HFFc6 (cell line): Measurements from ENCODE around the gene TRMT5. TPM values are rescaled to one million over a fixed set of nuclear protein-coding genes. Genes with fewer than 3 reads are reported as not detected.

Experiments
- DNase-seq: peaks from one replicate; pipeline ENCODE4 v3.0.0-alpha.2; 2018
- H3K27ac Mint-ChIP-seq: 2 replicates; pipeline ENCODE4 v1.8.0; 2020; ENCODE audit warnings: mild to moderate bottlenecking, mixed read lengths
- H3K27me3 Mint-ChIP-seq: 2 replicates; pipeline ENCODE4 v1.8.0; 2021; ENCODE audit warnings: mild to moderate bottlenecking, moderate library complexity, mixed read lengths; ENCODE audit not compliant: insufficient read depth
- H3K36me3 Mint-ChIP-seq: 2 replicates; pipeline ENCODE4 v1.8.0; 2021; ENCODE audit warnings: low read depth, mixed read lengths
- H3K4me1 Mint-ChIP-seq: 2 replicates; pipeline ENCODE4 v1.8.0; 2020; ENCODE audit warnings: low read depth, mixed read lengths
- H3K4me3 Mint-ChIP-seq: 2 replicates; pipeline ENCODE4 v1.8.0; 2020; ENCODE audit warnings: mild to moderate bottlenecking, moderate library complexity, mixed read lengths
- H3K9me3 Mint-ChIP-seq: 2 replicates; pipeline ENCODE4 v1.8.0; 2020; ENCODE audit warnings: mild to moderate bottlenecking, mixed read lengths
- total RNA-seq, 6 experiments: library from RNA; stranded (reverse); fragmentation: NEBNext Ultra II Directional; extraction: Animal tissue kit (Norgen Biotek cat#: 25700); gene quantifications; 2 replicates in 1 of 6; 3 replicates in 5 of 6; pipeline ENCODE4 v1.2.3, GENCODE V29; 2021
- TF ChIP-seq, protein P1 (sequence below): fragments of 200-600 bp; sonication (generic); IDR thresholded peaks from 2 replicates; pipeline ENCODE4 v1.5.0; 2021; ENCODE audit warnings: antibody characterized with exemption, mild to moderate bottlenecking

Gene TRMT5
- total RNA-seq, 6 experiments from 2014 or later = 12.5 to 17.4 (median 15.3) TPM

- no peaks in the 10 kb centered on the region for H3K9me3 Mint-ChIP-seq
- no peak overlapping the region for H3K4me3 Mint-ChIP-seq
- no peak for DNase-seq
- H3K4me1 Mint-ChIP-seq = peaks cover 4% of the 10 kb centered on the region; the same call in 1 of the 2 replicates
- peaks cover 24% of the 10 kb centered on the region for H3K36me3 Mint-ChIP-seq
- TF ChIP-seq, protein P1, sequence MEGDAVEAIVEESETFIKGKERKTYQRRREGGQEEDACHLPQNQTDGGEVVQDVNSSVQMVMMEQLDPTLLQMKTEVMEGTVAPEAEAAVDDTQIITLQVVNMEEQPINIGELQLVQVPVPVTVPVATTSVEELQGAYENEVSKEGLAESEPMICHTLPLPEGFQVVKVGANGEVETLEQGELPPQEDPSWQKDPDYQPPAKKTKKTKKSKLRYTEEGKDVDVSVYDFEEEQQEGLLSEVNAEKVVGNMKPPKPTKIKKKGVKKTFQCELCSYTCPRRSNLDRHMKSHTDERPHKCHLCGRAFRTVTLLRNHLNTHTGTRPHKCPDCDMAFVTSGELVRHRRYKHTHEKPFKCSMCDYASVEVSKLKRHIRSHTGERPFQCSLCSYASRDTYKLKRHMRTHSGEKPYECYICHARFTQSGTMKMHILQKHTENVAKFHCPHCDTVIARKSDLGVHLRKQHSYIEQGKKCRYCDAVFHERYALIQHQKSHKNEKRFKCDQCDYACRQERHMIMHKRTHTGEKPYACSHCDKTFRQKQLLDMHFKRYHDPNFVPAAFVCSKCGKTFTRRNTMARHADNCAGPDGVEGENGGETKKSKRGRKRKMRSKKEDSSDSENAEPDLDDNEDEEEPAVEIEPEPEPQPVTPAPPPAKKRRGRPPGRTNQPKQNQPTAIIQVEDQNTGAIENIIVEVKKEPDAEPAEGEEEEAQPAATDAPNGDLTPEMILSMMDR = no peak
- H3K27me3 Mint-ChIP-seq = no peaks in the 10 kb centered on the region
- no peak overlapping the region for H3K27ac Mint-ChIP-seq
Observed at GRCh38 chr14:60972295-60972694, 8.6 kb downstream of the TRMT5 start.

GRCh38 chr14:60971271-60971670 lies 9.6 kb downstream of the TRMT5 start:
- H3K36me3 Mint-ChIP-seq = peaks cover 20% of the 10 kb centered on the region; the same call in 1 of the 2 replicates
- peaks cover 4% of the 10 kb centered on the region; the same call in 1 of the 2 replicates for H3K4me1 Mint-ChIP-seq
- no peaks in the 10 kb centered on the region for H3K9me3 Mint-ChIP-seq
- TF ChIP-seq, protein P1 = no peak
- no peaks in the 10 kb centered on the region for H3K27me3 Mint-ChIP-seq
- no peak for DNase-seq
- H3K27ac Mint-ChIP-seq = no peak overlapping the region
- H3K4me3 Mint-ChIP-seq = no peak overlapping the region

DNA sequence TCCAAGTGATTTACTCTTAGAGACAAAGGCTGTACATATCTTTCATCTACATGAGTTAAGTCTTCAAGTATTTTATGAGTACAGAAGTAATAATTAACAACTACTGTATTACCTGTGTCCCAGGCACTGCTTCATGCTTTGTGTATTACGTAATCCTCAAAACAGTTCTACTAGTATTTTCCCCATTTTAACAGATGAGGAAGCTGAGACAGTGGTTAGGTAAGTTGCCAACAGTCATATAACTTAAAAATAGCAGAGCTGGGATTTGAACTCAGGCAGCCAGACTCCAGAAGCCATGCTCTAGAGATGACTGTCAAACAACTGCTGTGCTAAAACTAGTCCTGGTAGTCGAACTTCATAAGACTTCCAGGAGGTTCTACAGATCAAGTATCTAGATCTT lies 10.7 kb downstream of the TRMT5 start:
- Mint-ChIP-seq H3K4me1 (peaks cover 11% of the 10 kb centered on the region), H3K9me3 (no peaks in the 10 kb centered on the region), H3K27me3 (no peaks in the 10 kb centered on the region), H3K27ac (no peak overlapping the region), H3K4me3 (no peak overlapping the region), H3K36me3 (peaks cover 17% of the 10 kb centered on the region; the same call in 1 of the 2 replicates)
- DNase-seq = no peak
- TF ChIP-seq, protein P1 = no peak

GRCh38 chr14:60968671-60969070 lies 12.2 kb downstream of the TRMT5 start:
- TF ChIP-seq, protein P1 = no peak
- Mint-ChIP-seq H3K27ac (no peak overlapping the region), H3K27me3 (no peaks in the 10 kb centered on the region), H3K4me3 (no peak overlapping the region), H3K36me3 (peaks cover 13% of the 10 kb centered on the region; the same call in 1 of the 2 replicates), H3K9me3 (no peaks in the 10 kb centered on the region), H3K4me1 (peaks cover 14% of the 10 kb centered on the region)
- DNase-seq = no peak

DNA sequence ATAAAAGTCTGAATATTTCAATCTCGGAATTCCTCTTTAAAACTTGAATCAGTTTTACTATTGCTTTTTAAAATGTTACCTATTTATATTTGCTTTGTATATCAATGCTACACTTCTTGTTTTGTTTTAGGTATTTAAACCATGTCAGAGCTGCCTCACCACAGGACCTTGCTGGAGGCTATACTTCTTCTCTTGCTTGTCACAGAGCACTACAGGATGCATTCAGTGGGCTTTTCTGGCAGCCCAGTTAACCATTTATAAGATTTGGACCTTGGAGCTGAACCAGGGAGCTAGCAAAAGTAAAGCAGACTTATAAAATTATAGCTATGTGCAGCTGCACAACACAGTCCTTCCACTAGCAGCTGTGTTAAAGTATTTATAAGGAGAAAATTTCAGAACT lies 12.8 kb downstream of the TRMT5 start:
- Mint-ChIP-seq H3K9me3 (no peaks in the 10 kb centered on the region), H3K36me3 (peaks cover 10% of the 10 kb centered on the region; the same call in 1 of the 2 replicates), H3K4me1 (peaks cover 14% of the 10 kb centered on the region), H3K27ac (no peak overlapping the region), H3K27me3 (no peaks in the 10 kb centered on the region), H3K4me3 (no peak overlapping the region)
- no peak for DNase-seq
- TF ChIP-seq, protein P1 = no peak

GRCh38 chr14:60965402-60965801 lies 15.5 kb downstream of the TRMT5 start:
- H3K9me3 Mint-ChIP-seq = no peaks in the 10 kb centered on the region
- no peak overlapping the region for H3K4me3 Mint-ChIP-seq
- peak; percentile 57 for DNase-seq
- TF ChIP-seq, protein P1 = no peak
- H3K4me1 Mint-ChIP-seq = peaks cover 14% of the 10 kb centered on the region
- H3K27me3 Mint-ChIP-seq = no peaks in the 10 kb centered on the region
- peak overlapping the region; percentile 74 for H3K27ac Mint-ChIP-seq
- H3K36me3 Mint-ChIP-seq = peaks cover 7% of the 10 kb centered on the region
